BJ (cell line): Measurements from ENCODE around the gene FKBP4. TPM values are rescaled to one million over a fixed set of nuclear protein-coding genes. Genes with fewer than 3 reads are reported as not detected.
A peak's percentile ranks its signal among the peaks of the same experiment; 100 is the strongest.

ENCODE experiments used
- CTCF ChIA-PET: fragments of 350-600 bp; formaldehyde crosslinking; extraction: SDS; loops from one replicate; lab custom pipeline; 2021; ENCODE audit warnings: antibody characterized with exemption, inconsistent platforms; lab: Yijun Ruan, JAX
- POLR2A ChIA-PET: fragments of 300-600 bp; sonication (Branson Sonifier 250); formaldehyde crosslinking; extraction: SDS; loops from one replicate; lab custom pipeline; 2021; ENCODE audit warnings: antibody characterized with exemption; lab: Charles Lee
- DNase-seq: peaks from one replicate; pipeline ENCODE4 v3.0.0-alpha.2; 2011; ENCODE audit warnings: low read depth
- H3K27me3 ChIP-seq: 2 replicates; pipeline ENCODE4 v1.6.0; 2011; ENCODE audit warnings: low read length; ENCODE audit not compliant: control insufficient read depth, insufficient read depth
- H3K36me3 ChIP-seq: 2 replicates; pipeline ENCODE4 v1.5.1; 2011; ENCODE audit warnings: low read length; ENCODE audit not compliant: control insufficient read depth, insufficient read depth
- H3K4me3 ChIP-seq: 2 replicates; pipeline ENCODE4 v1.5.1; 2011; ENCODE audit warnings: low read depth, mild to moderate bottlenecking, control low read depth, low read length
- CTCF ChIP-seq: IDR thresholded peaks from 2 replicates; pipeline ENCODE4 v1.5.1; 2011; ENCODE audit warnings: low read depth, mild to moderate bottlenecking, control low read depth, inconsistent platforms, low read length, moderate library complexity; ENCODE audit not compliant: insufficient read depth
- polyA plus RNA-seq: library from polyadenylated mRNA; depleted of rRNA; stranded (reverse); fragments of >200 nt; gene quantifications from 2 replicates; pipeline ENCODE4 v1.2.3, GENCODE V29; 2011

Gene FKBP4
- polyA plus RNA-seq, 1 experiment = 27.1 TPM

DNA sequence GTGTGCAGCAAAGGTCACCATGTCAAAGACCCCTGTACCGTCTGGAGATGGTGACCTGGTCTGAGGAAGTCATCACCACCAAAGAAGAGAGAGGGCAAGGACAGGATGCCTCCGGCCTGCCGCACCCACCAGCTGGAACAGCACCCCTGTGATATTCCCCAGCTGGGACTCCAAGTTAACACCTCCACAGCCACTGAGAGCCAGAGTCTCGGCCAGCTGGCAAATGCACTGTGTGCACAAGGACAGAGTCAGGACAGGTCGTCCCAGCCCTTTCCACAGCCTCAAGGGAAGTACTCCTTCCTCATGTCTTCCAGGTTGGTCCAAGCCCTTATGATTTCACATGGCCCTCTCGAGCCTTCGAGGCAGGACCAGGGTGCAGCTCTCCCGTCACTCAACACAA, 19.3 kb upstream of the FKBP4 start:
- DNase-seq = no peak
- ChIA-PET CTCF (no interaction called here), POLR2A (no interaction called here)
- no peak overlapping the region for H3K4me3 ChIP-seq
- TF ChIP-seq CTCF = no peak
- H3K27me3 ChIP-seq = peaks cover 19% of the 10 kb centered on the region
- H3K36me3 ChIP-seq = no peaks in the 10 kb centered on the region

GRCh38 chr12:2776129-2776806, 18.5 kb upstream of the FKBP4 start:
- peaks cover 20% of the 10 kb centered on the region for H3K27me3 ChIP-seq
- no peak for DNase-seq
- H3K36me3 ChIP-seq = no peaks in the 10 kb centered on the region
- no peak overlapping the region for H3K4me3 ChIP-seq
- POLR2A ChIA-PET = no interaction called here
- no peak for TF ChIP-seq CTCF
- CTCF ChIA-PET = no interaction called here

GRCh38 chr12:2779281-2779680, 15.5 kb upstream of the FKBP4 start:
- peaks cover 25% of the 10 kb centered on the region for H3K27me3 ChIP-seq

DNA sequence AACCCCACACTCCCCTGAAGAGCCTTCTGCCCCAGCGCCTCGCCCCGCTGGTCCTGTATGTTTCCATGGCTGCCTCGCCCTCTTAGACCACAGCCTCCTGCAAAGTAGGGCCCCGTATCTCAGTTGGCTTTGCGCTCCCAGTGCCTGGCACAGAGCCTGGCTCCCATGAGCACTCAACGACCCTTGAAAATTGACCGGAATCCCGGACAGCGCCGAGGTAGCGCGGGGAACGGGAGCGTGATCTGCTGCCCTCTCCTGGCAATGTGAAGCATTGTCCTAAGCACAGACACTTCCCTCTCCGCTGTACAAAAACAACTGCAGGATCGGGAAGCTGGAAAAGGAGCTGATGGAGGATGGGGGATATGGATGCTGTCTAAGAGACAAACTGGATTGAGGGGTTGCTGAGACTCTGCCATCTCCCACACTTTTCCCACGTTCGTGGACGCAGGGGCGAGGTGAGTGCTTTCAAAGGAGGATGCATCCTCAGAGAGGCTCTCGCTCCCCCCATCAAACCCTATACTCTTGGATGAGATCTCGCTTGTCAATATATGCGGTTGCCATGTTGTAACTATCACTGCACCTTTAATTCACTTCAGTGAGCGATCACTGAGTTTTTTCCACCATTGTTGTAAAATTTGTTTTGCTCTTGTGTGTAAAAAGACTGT, 10.7 kb upstream of the FKBP4 start:
- no peak for DNase-seq
- peaks cover 22% of the 10 kb centered on the region for H3K27me3 ChIP-seq
- peak; percentile 94 for TF ChIP-seq CTCF
- H3K4me3 ChIP-seq = no peak overlapping the region
- ChIA-PET POLR2A (no interaction called here), CTCF (interaction anchor here (0.6 to 3.0 kb wide), 31 partner anchors 8 to 992 kb away, joined by 3 to 31 read pairs (median 3); partner anchors contain the start of gene ITFG2)
- H3K36me3 ChIP-seq = no peaks in the 10 kb centered on the region

More at GRCh38 chr12:2779281-2779680, 15.5 kb upstream of the FKBP4 start:
- DNase-seq = no peak
- ChIA-PET CTCF (no interaction called here), POLR2A (no interaction called here)
- no peak for TF ChIP-seq CTCF
- no peaks in the 10 kb centered on the region for H3K36me3 ChIP-seq
- H3K4me3 ChIP-seq = no peak overlapping the region

GRCh38 chr12:2785017-2785416, 9.8 kb upstream of the FKBP4 start:
- Histone ChIP-seq H3K36me3 (no peaks in the 10 kb centered on the region), H3K27me3 (peaks cover 22% of the 10 kb centered on the region), H3K4me3 (no peak overlapping the region)
- POLR2A ChIA-PET = no interaction called here
- no peak for TF ChIP-seq CTCF
- CTCF ChIA-PET = interaction anchor here (0.9 to 3.0 kb wide), 9 partner anchors 8 to 278 kb away, joined by 3 to 31 read pairs (median 4); partner anchors contain the start of gene ITFG2
- DNase-seq = no peak
